OCI-LY1 (cell line): Measurements from ENCODE around the gene ZNF429.

Experiments used
- CTCF ChIP-seq: fragments of 200-600 bp; sonication (generic), shearing (Covaris generic); IDR thresholded peaks from 2 replicates; pipeline ENCODE4 v1.5.1; 2017; ENCODE audit warnings: mild to moderate bottlenecking, antibody characterized with exemption, low read length, moderate library complexity, mixed read lengths
- EZH2 ChIP-seq: fragments of 200-600 bp; sonication (generic), shearing (Covaris generic); IDR thresholded peaks from 2 replicates; pipeline ENCODE4 v1.8.0; 2017; ENCODE audit warnings: borderline replicate concordance, mixed run types, mild to moderate bottlenecking, antibody characterized with exemption, low read length, moderate library complexity, mixed read lengths

GRCh38 chr19:21484631-21485030 is 20.8 kb upstream of the ZNF429 start:
- TF ChIP-seq EZH2 (no peak), CTCF (no peak)
